ENCODE data around the gene VIPR2.

The VIPR2 gene

DNA sequence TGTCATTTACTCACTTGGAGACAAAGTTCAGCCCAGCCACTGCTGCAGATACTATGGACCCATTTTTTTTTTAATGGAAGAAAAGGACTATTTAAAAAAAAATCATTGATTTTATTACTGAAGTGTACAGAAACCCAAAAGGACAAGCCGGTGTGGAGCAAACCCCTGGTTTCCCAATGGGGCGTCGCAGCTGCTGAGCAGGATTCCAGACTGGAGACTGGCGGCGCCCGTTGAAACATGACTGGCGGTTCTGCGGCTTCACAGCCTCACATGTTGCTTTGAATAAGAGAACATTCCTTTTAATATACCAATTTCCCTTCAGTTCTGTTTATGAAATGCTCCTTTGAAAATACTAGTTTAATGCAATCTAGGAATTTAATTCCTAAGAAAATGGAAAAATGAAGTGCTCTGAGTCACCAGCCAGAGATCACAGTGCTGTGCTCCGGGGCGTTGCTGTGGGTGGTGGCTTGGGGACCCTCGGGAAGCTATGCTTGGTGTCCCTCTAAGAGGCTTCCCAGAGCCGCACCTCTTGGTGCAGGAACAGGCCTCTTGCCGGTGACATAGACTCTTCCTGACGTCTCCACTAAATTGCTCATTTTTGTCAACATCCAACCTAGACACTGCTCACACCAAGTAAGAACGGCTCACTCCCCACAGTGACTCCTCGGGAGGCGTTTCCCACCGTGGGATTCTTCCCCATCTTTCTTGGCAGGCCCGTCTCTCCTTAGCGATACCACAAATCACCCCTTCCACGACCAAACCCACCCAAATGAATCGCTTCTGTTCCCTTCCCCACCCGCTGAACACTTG lies 12.0 kb upstream of the VIPR2 start:
- Histone ChIP-seq H3K36me3 (ENCODE audit: control insufficient read depth, insufficient read depth, low read length) (no peaks in the 10 kb centered on the region), H3K9me3 (ENCODE audit: control insufficient read depth, insufficient read depth, low read length) (peaks cover 20% of the 10 kb centered on the region), H3K27ac (ENCODE audit: low read depth, low read length) (no peak overlapping the region), H3K27me3 (ENCODE audit: control insufficient read depth, insufficient read depth, low read length) (no peaks in the 10 kb centered on the region), H3K4me1 (ENCODE audit: control insufficient read depth, insufficient read depth, low read length) (no peaks in the 10 kb centered on the region), H3K9ac (ENCODE audit: low read depth, low read length) (no peak overlapping the region), H3K4me3 (ENCODE audit: low read depth, low read length) (no peak overlapping the region)

GRCh38 chr7:159155410-159155809 lies 10.7 kb upstream of the VIPR2 start:
- H3K4me1 ChIP-seq (ENCODE audit: control insufficient read depth, insufficient read depth, low read length), result no peaks in the 10 kb centered on the region
- peaks cover 20% of the 10 kb centered on the region for H3K9me3 ChIP-seq (ENCODE audit: control insufficient read depth, insufficient read depth, low read length)
- H3K36me3 ChIP-seq (ENCODE audit: control insufficient read depth, insufficient read depth, low read length), result no peaks in the 10 kb centered on the region
- no peak overlapping the region for H3K4me3 ChIP-seq (ENCODE audit: low read depth, low read length)
- H3K27ac ChIP-seq (ENCODE audit: low read depth, low read length), result no peak overlapping the region
- no peaks in the 10 kb centered on the region for H3K27me3 ChIP-seq (ENCODE audit: control insufficient read depth, insufficient read depth, low read length)
- H3K9ac ChIP-seq (ENCODE audit: low read depth, low read length), result no peak overlapping the region

GRCh38 chr7:159154243-159154642 lies 9.6 kb upstream of the VIPR2 start:
- H3K4me3 ChIP-seq (ENCODE audit: low read depth, low read length), result no peak overlapping the region
- no peaks in the 10 kb centered on the region for H3K27me3 ChIP-seq (ENCODE audit: control insufficient read depth, insufficient read depth, low read length)
- no peaks in the 10 kb centered on the region for H3K36me3 ChIP-seq (ENCODE audit: control insufficient read depth, insufficient read depth, low read length)
- H3K4me1 ChIP-seq (ENCODE audit: control insufficient read depth, insufficient read depth, low read length), result no peaks in the 10 kb centered on the region
- H3K27ac ChIP-seq (ENCODE audit: low read depth, low read length), result no peak overlapping the region
- H3K9ac ChIP-seq (ENCODE audit: low read depth, low read length), result no peak overlapping the region
- H3K9me3 ChIP-seq (ENCODE audit: control insufficient read depth, insufficient read depth, low read length), result peaks cover 12% of the 10 kb centered on the region; the same call in 1 of the 2 replicates

DNA sequence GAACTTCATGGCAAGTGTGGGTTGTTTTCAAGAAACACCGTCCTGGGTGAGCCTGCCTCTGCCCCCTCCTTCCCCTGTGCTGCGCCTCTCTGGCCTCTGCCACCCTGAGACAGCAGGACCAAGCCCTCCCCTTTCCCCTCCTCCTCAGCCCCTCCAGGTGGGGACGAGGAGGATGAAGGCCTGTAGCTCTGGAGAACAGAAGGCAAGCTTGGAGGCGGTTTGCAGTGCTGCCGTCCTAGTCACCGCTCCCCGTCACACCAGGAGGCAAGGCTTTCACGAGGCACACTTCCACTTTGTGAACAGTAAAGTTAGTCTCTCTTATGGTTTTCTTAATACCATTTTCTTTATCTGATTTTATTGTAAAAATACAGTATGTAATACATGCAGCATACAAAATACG lies 8.8 kb upstream of the VIPR2 start:
- H3K4me1 ChIP-seq (ENCODE audit: control insufficient read depth, insufficient read depth, low read length), result no peaks in the 10 kb centered on the region
- H3K9me3 ChIP-seq (ENCODE audit: control insufficient read depth, insufficient read depth, low read length), result peaks cover 8% of the 10 kb centered on the region; the same call in 1 of the 2 replicates
- H3K36me3 ChIP-seq (ENCODE audit: control insufficient read depth, insufficient read depth, low read length), result no peaks in the 10 kb centered on the region
- no peak overlapping the region for H3K9ac ChIP-seq (ENCODE audit: low read depth, low read length)
- no peaks in the 10 kb centered on the region for H3K27me3 ChIP-seq (ENCODE audit: control insufficient read depth, insufficient read depth, low read length)
- no peak overlapping the region for H3K27ac ChIP-seq (ENCODE audit: low read depth, low read length)
- no peak overlapping the region for H3K4me3 ChIP-seq (ENCODE audit: low read depth, low read length)

DNA sequence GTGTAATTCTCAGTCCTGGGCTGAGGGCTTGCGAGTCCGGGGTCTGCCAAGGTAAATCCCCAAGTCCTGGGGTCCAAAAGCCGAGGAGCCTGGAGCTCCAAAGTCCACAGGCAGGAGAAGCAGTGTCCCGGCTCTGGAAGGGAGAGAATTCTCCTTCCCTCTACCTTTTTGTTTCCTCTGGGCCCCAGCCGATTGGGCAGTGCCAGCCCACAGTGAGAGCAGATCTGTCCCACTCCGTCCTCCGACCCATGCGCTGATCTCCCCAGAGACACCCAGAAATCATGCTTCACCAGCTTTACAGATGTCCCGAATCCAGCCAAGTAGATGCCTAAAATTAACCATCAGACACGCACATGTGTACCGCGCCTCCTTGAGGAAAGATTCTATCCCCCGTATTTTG lies 8.1 kb upstream of the VIPR2 start:
- Histone ChIP-seq H3K9ac (ENCODE audit: low read depth, low read length) (no peak overlapping the region), H3K27ac (ENCODE audit: low read depth, low read length) (no peak overlapping the region), H3K4me3 (ENCODE audit: low read depth, low read length) (no peak overlapping the region), H3K9me3 (ENCODE audit: control insufficient read depth, insufficient read depth, low read length) (peaks cover 3% of the 10 kb centered on the region; the same call in 1 of the 2 replicates), H3K36me3 (ENCODE audit: control insufficient read depth, insufficient read depth, low read length) (no peaks in the 10 kb centered on the region), H3K4me1 (ENCODE audit: control insufficient read depth, insufficient read depth, low read length) (peaks cover 6% of the 10 kb centered on the region; the same call in 1 of the 2 replicates), H3K27me3 (ENCODE audit: control insufficient read depth, insufficient read depth, low read length) (no peaks in the 10 kb centered on the region)

DNA sequence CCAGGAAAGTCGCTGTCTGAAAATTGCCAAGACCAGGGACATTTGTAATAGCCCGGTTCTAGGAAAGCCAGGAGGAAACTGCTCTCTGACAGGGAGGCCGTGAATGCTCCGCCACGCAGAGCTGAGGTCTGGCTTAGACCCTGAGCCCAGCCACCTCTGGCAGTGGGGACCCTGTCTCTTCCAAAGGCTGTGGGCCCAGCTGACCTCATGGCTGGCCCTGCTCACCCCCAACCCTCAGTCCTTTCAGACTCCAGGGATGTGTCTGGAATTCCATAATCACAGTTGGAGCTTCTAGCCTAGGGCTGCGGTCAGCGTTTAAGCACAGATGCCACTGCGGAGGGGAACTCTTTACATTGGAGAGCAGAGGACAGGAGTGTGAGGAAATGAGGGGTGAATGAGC lies 6.6 kb upstream of the VIPR2 start:
- Histone ChIP-seq H3K4me1 (ENCODE audit: control insufficient read depth, insufficient read depth, low read length) (peaks cover 11% of the 10 kb centered on the region; the same call in 1 of the 2 replicates), H3K36me3 (ENCODE audit: control insufficient read depth, insufficient read depth, low read length) (no peaks in the 10 kb centered on the region), H3K27ac (ENCODE audit: low read depth, low read length) (no peak overlapping the region), H3K9me3 (ENCODE audit: control insufficient read depth, insufficient read depth, low read length) (no peaks in the 10 kb centered on the region; the same call in 1 of the 2 replicates), H3K9ac (ENCODE audit: low read depth, low read length) (no peak overlapping the region), H3K27me3 (ENCODE audit: control insufficient read depth, insufficient read depth, low read length) (peaks cover 5% of the 10 kb centered on the region), H3K4me3 (ENCODE audit: low read depth, low read length) (no peak overlapping the region)

- H3K27ac ChIP-seq (ENCODE audit: low read depth, low read length), result no peak overlapping the region
- no peaks in the 10 kb centered on the region for H3K36me3 ChIP-seq (ENCODE audit: control insufficient read depth, insufficient read depth, low read length)
- peaks cover 19% of the 10 kb centered on the region for H3K27me3 ChIP-seq (ENCODE audit: control insufficient read depth, insufficient read depth, low read length)
- no peak overlapping the region for H3K9ac ChIP-seq (ENCODE audit: low read depth, low read length)
- no peaks in the 10 kb centered on the region for H3K9me3 ChIP-seq (ENCODE audit: control insufficient read depth, insufficient read depth, low read length)
- H3K4me3 ChIP-seq (ENCODE audit: low read depth, low read length), result no peak overlapping the region
- H3K4me1 ChIP-seq (ENCODE audit: control insufficient read depth, insufficient read depth, low read length), result peaks cover 11% of the 10 kb centered on the region; the same call in 1 of the 2 replicates
Observed at GRCh38 chr7:159149488-159149887, 4.8 kb upstream of the VIPR2 start.

DNA sequence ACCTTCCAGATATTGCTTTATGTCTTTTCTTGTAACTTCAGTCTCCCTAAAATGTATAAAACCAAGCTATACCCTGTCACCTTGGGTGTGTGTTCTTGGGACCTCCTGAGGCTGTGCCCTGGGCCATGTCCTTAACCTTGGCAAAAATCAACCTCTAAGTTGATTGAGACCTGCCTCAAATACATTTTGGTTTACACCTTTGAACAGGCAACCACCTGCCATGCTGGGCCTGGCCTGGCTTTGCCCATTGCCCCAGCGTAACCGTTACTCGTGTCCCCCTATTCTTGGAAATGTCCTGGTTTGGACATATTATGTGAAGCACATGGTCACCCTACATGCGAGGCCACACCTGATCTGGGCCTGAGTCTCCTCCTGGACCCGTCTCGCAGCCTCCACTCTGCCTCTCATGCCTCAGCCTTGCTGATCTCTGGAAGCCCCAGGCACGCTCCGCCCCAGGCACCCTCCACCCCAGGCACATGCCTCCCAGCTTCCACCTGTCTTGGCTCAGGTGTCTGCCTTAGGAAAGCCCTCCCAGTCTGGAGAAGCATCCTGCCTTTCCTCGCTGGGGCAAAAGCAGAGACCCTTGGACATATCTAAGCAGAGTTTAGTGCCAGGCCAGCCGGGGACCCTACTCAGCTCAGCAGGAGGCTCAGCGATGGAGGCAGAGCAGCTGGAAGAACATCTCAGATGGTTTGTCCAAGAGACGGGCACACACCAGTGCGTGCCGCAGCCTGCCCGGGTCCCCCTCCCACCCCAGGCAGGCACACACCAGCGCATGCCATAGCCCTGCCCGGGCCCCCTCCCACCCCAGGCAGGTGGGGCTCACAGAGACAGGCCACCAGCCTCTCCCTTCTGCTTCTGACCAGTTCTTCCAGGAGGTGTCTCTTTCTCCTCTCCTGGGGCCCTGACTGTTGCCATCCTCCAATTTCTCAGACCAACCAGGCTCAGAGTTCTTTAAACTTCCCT lies 4.0 kb upstream of the VIPR2 start:
- no peak overlapping the region for H3K4me3 ChIP-seq (ENCODE audit: low read depth, low read length)
- peaks cover 27% of the 10 kb centered on the region for H3K27me3 ChIP-seq (ENCODE audit: control insufficient read depth, insufficient read depth, low read length)
- H3K9me3 ChIP-seq (ENCODE audit: control insufficient read depth, insufficient read depth, low read length), result no peaks in the 10 kb centered on the region
- no peak overlapping the region for H3K9ac ChIP-seq (ENCODE audit: low read depth, low read length)
- H3K4me1 ChIP-seq (ENCODE audit: control insufficient read depth, insufficient read depth, low read length), result peaks cover 14% of the 10 kb centered on the region; the same call in 1 of the 2 replicates
- H3K36me3 ChIP-seq (ENCODE audit: control insufficient read depth, insufficient read depth, low read length), result no peaks in the 10 kb centered on the region
- no peak overlapping the region for H3K27ac ChIP-seq (ENCODE audit: low read depth, low read length)

GRCh38 chr7:159147687-159148086 lies 3.0 kb upstream of the VIPR2 start:
- no peak overlapping the region for H3K27ac ChIP-seq (ENCODE audit: low read depth, low read length)
- H3K4me3 ChIP-seq (ENCODE audit: low read depth, low read length), result no peak overlapping the region
- peaks cover 37% of the 10 kb centered on the region for H3K27me3 ChIP-seq (ENCODE audit: control insufficient read depth, insufficient read depth, low read length)
- H3K9ac ChIP-seq (ENCODE audit: low read depth, low read length), result no peak overlapping the region
- H3K4me1 ChIP-seq (ENCODE audit: control insufficient read depth, insufficient read depth, low read length), result peaks cover 24% of the 10 kb centered on the region
- no peaks in the 10 kb centered on the region for H3K36me3 ChIP-seq (ENCODE audit: control insufficient read depth, insufficient read depth, low read length)
- no peaks in the 10 kb centered on the region for H3K9me3 ChIP-seq (ENCODE audit: control insufficient read depth, insufficient read depth, low read length)

DNA sequence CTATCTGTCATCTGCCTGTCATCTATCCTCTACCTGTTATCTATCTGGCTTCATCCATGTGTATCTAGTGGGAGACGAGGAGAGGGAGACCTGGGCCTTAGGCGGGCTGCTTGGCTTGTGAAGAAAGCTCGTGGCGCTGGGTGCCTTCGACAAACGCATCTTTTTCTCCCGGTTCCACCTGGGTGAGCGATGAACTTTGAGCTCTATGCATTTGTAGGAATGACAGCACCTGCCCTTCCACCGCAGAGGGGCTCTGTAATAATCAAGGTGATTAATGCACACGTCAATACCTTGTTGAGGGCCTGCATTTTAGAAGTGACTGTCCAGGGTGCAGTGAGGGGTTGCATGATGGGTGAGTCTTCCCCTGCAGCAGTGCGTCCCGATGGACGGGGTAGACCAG lies 2.6 kb upstream of the VIPR2 start:
- Histone ChIP-seq H3K36me3 (ENCODE audit: control insufficient read depth, insufficient read depth, low read length) (no peaks in the 10 kb centered on the region), H3K27ac (ENCODE audit: low read depth, low read length) (no peak overlapping the region), H3K9me3 (ENCODE audit: control insufficient read depth, insufficient read depth, low read length) (no peaks in the 10 kb centered on the region), H3K4me3 (ENCODE audit: low read depth, low read length) (no peak overlapping the region), H3K9ac (ENCODE audit: low read depth, low read length) (no peak overlapping the region), H3K4me1 (ENCODE audit: control insufficient read depth, insufficient read depth, low read length) (peaks cover 29% of the 10 kb centered on the region), H3K27me3 (ENCODE audit: control insufficient read depth, insufficient read depth, low read length) (peaks cover 42% of the 10 kb centered on the region)

Measured in HUES48 (cell line).